HEK293 (cell line): Measurements from ENCODE around the gene HLA-DMA.

Experiments used
- BCL11B ChIP-seq: fragments of 450-650 bp; formaldehyde crosslinking; IDR thresholded peaks from 2 replicates; pipeline ENCODE4 v1.5.1; 2016; ENCODE audit warnings: low read depth, missing biosample characterization, missing genetic modification characterization
- ZBTB20 ChIP-seq: fragments of 450-650 bp; formaldehyde crosslinking; IDR thresholded peaks from 2 replicates; pipeline ENCODE4 v1.5.1; 2016; ENCODE audit warnings: missing biosample characterization, missing genetic modification characterization
- ZBTB8A ChIP-seq: fragments of 450-650 bp; formaldehyde crosslinking; IDR thresholded peaks from 2 replicates; pipeline ENCODE4 v1.5.1; 2016; ENCODE audit warnings: missing biosample characterization, missing genetic modification characterization
- ZFP69B ChIP-seq: fragments of 450-650 bp; formaldehyde crosslinking; IDR thresholded peaks from 2 replicates; pipeline ENCODE4 v1.5.1; 2016; ENCODE audit warnings: missing biosample characterization, missing genetic modification characterization
- ZNF112 ChIP-seq: fragments of 450-650 bp; formaldehyde crosslinking; IDR thresholded peaks from 2 replicates; pipeline ENCODE4 v1.5.0; 2017; ENCODE audit warnings: missing biosample characterization, missing genetic modification characterization
- ZNF140 ChIP-seq: fragments of 450-650 bp; formaldehyde crosslinking; IDR thresholded peaks from 2 replicates; pipeline ENCODE4 v1.5.1; 2016; ENCODE audit warnings: missing biosample characterization, missing genetic modification characterization
- ZNF146 ChIP-seq: fragments of 450-650 bp; formaldehyde crosslinking; IDR thresholded peaks from 2 replicates; pipeline ENCODE4 v1.5.1; 2016; ENCODE audit warnings: missing biosample characterization, missing genetic modification characterization
- ZNF19 ChIP-seq: fragments of 450-650 bp; formaldehyde crosslinking; IDR thresholded peaks from 2 replicates; pipeline ENCODE4; 2016; ENCODE audit warnings: missing biosample characterization, missing genetic modification characterization, low read depth
- ZNF792 ChIP-seq: fragments of 450-650 bp; formaldehyde crosslinking; IDR thresholded peaks from 2 replicates; pipeline ENCODE4 v1.5.1; 2016; ENCODE audit warnings: missing biosample characterization, missing genetic modification characterization
- TF ChIP-seq, protein P1 (sequence below): fragments of 450-650 bp; formaldehyde crosslinking; IDR thresholded peaks from 2 replicates; pipeline ENCODE4 v1.5.1; 2016; ENCODE audit warnings: missing biosample characterization, missing genetic modification characterization

DNA sequence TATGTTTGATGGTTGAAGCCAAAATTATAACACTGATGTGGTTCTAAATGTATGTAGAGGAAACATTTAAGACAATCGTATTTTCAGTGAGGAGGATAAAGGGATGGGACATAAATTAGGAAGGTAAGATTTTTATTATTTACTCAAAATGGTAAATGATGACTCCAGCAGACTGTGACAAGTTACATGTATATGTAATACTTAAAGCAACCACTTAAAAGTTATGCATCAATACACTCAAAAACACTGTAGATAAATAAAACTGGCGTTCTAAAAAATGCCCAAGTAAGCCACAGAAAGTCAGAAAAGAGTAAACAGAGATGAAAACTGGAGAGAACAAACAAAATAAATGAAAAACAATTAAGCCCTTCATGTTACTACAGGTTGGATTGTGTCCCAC is 30.8 kb downstream of the HLA-DMA start:
- TF ChIP-seq ZNF792 (tag by site-specific recombination) (no peak), ZNF146 (tag by site-specific recombination) (no peak), ZBTB8A (tag by site-specific recombination) (no peak), BCL11B (tag by site-specific recombination) (no peak), ZFP69B (no peak), ZBTB20 (tag by site-specific recombination) (no peak), ZNF19 (tag by site-specific recombination) (no peak), ZNF140 (no peak), ZNF112 (tag by site-specific recombination) (no peak)
- TF ChIP-seq, protein P1, sequence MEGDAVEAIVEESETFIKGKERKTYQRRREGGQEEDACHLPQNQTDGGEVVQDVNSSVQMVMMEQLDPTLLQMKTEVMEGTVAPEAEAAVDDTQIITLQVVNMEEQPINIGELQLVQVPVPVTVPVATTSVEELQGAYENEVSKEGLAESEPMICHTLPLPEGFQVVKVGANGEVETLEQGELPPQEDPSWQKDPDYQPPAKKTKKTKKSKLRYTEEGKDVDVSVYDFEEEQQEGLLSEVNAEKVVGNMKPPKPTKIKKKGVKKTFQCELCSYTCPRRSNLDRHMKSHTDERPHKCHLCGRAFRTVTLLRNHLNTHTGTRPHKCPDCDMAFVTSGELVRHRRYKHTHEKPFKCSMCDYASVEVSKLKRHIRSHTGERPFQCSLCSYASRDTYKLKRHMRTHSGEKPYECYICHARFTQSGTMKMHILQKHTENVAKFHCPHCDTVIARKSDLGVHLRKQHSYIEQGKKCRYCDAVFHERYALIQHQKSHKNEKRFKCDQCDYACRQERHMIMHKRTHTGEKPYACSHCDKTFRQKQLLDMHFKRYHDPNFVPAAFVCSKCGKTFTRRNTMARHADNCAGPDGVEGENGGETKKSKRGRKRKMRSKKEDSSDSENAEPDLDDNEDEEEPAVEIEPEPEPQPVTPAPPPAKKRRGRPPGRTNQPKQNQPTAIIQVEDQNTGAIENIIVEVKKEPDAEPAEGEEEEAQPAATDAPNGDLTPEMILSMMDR: no peak
